NCI-H2107 treated with DMSO at 0.1 percent for 48 hours (cell line): Measurements from ENCODE around the gene PGA5.

Source experiments
- DNase-seq: peaks from one replicate; lab custom pipeline; 2025; ENCODE audit not compliant: unreplicated experiment; lab: John Stamatoyannopoulos, UW

The PGA5 gene

DNA sequence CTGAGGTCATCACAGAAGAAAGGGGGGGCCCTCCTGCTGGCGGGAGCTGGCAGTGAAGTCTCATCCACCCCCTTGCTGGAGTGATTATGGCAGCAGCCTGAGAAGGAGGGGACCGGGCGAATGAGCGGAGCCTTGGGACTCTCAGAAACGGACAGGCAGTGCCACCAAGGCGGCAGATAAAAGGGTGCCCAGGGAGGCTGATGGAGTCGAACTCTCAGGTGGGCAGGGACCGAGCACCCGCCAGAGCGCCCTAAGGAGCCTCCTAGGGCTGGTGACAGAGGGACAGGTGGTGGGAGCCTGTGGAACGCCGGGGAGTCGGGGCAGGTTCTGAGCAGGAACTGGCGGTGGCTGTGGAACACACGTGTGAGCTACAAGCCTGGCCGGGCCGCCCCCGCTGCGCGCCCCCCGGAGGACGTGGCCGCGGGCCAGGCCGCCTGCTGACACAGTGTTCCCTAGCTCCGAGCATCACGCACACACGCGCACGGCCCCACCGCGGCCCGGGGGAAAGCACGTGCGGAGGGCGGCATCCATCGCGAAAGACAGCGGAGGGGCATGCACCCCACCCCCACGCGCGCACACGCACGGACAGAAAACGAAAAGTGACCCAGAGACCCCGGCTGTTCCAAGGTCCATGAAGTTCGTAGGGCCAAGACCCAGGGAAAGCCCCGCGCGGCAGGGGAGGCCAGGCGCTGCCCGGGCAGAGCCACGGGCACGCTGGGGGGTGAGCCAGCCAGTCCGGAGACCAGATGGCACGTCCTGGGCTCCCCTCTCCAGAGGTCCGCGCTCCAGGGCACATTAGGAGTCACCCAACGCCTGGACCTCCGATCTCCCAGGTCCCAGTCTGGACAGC is 53.1 kb downstream of the PGA5 start:
- peak; percentile 26 for DNase-seq

DNA sequence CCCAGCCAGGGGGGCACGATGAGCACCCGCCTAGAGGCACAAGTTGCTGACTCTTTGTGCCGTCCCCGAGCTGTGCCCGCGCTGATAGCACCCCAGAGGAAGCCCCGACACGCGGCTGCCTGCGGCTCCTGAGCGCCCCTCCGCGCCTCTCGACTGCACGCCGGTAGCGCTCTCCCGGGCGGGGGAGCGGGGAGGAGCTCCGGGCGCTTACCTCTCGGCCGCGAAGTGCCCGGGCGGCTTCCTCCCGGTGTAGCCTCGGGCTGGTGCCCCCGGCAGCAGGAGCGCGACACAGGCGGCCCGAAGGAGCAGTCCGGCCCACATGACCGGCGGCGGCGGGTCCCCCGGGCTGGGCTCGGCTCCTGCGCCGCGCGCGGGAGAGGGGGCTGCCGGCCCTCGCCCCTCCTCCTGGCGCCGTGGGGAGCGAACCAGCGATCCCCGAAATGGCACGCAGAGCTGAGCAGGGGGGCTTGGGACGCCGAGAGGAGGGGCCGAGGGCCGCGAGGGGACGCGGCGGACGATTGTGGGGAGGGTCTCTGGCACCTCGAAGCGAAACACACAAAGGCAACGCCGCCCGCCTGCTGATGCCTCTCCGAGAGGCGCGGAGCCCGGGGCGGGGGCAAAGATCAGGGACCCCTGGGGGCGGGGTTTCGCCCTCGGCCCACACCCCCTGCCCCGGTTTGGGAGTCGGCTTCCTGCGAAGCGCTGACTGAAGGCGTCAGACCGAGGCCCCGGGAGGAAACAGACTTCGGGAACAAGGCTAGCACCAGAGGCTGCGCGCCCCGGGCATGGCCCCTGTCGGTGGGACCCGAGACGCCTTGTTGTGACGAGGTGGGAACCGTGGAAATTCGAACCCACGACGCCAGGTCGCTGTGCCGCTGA is 54.0 kb downstream of the PGA5 start, which contains the start of gene VWCE:
VWCE (minus strand) TSS at position 600 of the 879 bp plus-strand sequence; CDS start at position 321, 279 bp downstream.
- no peak for DNase-seq

- DNase-seq = no peak
Observed at GRCh38 chr11:61295596-61295926, 54.6 kb downstream of the PGA5 start.

GRCh38 chr11:61297341-61297740 is 56.4 kb downstream of the PGA5 start:
- no peak for DNase-seq

GRCh38 chr11:61297746-61298145 is 56.8 kb downstream of the PGA5 start:
- DNase-seq = peak; percentile 24

DNA sequence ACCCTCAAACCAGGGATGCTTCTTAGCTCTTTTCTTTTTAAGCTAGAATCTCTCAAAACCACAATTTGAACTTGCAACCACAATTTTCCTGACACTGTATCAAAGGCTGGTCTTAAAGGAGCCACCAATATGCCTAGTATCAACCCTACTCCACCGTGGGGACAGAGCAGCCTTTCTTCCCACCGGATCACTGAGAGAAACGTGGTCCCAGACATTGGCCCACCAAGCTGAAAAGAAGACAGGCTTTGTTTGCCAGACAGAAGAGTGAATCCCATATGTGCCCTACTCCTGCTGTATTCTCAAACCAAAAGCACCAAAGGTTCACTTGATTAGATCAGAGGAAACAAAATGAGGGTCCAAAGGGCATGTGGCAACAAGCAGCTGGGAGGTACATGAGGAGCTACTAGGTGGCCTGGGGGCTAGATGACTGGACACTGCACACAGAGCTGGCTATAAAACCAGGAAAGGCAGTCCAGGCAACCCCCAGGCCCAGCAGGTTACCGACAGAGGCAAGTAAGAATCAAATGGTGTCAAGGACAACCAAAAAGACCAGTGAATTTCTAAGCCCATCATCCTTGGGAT is 57.8 kb downstream of the PGA5 start:
- DNase-seq = no peak
